Central memory CD8-positive, alpha-beta T cell (primary cell): ENCODE results near the gene HSD17B12.

Source experiments
- ATAC-seq: fragments of 150-1000 bp; cut with Tn5 transposase; replicated peaks from 2 replicates; pipeline ENCODE4 v1.10.0; 2022; ENCODE audit warnings: mild to moderate bottlenecking, moderate FRiP score, moderate number of reproducible peaks; ENCODE audit not compliant: poor library complexity, severe bottlenecking; ENCODE audit errors: extremely low read depth
- DNase-seq, 2 donors: peaks; one replicate each; pipeline ENCODE4 v3.0.0; 2021; ENCODE audit warnings: low spot score in 2 of 2
- H3K27ac Mint-ChIP-seq: one replicate; pipeline ENCODE4 v1.8.0; 2022; ENCODE audit warnings: low read depth, mild to moderate bottlenecking, moderate library complexity, mixed read lengths
- H3K27me3 Mint-ChIP-seq: one replicate; pipeline ENCODE4 v1.8.0; 2022; ENCODE audit warnings: mixed read lengths
- H3K36me3 Mint-ChIP-seq: one replicate; pipeline ENCODE4 v1.8.0; 2022; ENCODE audit warnings: mild to moderate bottlenecking, moderate library complexity, mixed read lengths; ENCODE audit not compliant: insufficient read depth
- H3K4me1 Mint-ChIP-seq: one replicate; pipeline ENCODE4 v1.8.0; 2022; ENCODE audit warnings: mixed read lengths
- H3K4me3 Mint-ChIP-seq: one replicate; pipeline ENCODE4 v1.8.0; 2022; ENCODE audit warnings: mild to moderate bottlenecking, moderate library complexity, mixed read lengths
- H3K9me3 Mint-ChIP-seq: one replicate; pipeline ENCODE4 v1.8.0; 2022; ENCODE audit warnings: mixed read lengths

HSD17B12 gene

DNA sequence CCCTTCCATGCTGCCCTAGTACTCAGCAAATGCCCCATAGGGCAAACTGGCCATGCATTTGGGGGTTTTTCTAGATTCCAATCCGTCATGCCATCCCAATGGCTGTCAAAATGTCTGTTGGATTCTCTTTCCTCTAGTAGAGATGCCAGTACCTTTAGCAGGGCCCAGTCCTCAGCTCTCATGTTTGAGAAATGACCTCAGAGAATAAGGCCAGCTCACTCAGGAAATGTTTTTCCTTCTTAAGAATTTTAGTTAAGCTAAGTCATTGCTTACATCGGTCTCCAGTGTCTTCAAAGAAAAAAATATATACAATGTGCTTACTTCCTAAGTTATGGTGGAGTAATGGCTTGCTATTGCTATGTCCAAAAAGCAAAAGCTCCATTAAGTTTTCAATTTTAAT lies 186.0 kb downstream of the HSD17B12 start:
- no peak for DNase-seq
- Mint-ChIP-seq H3K27me3 (peaks cover 26% of the 10 kb centered on the region), H3K9me3 (no peaks in the 10 kb centered on the region), H3K36me3 (peaks cover 2% of the 10 kb centered on the region), H3K4me1 (peaks cover 22% of the 10 kb centered on the region), H3K27ac (no peak overlapping the region), H3K4me3 (no peak overlapping the region)
- ATAC-seq = no peak

GRCh38 chr11:43866969-43867368 lies 186.4 kb downstream of the HSD17B12 start:
- Mint-ChIP-seq H3K4me1 (peaks cover 22% of the 10 kb centered on the region), H3K36me3 (peaks cover 2% of the 10 kb centered on the region), H3K4me3 (no peak overlapping the region), H3K27me3 (peaks cover 30% of the 10 kb centered on the region), H3K9me3 (no peaks in the 10 kb centered on the region), H3K27ac (no peak overlapping the region)
- DNase-seq = no peak
- ATAC-seq = no peak

GRCh38 chr11:43868852-43869567 lies 188.5 kb downstream of the HSD17B12 start:
- H3K27ac Mint-ChIP-seq = peak overlapping the region; percentile 80
- H3K27me3 Mint-ChIP-seq = peaks cover 43% of the 10 kb centered on the region
- peak in 1 of 2 donors; percentile 36 for DNase-seq
- H3K4me1 Mint-ChIP-seq = peaks cover 22% of the 10 kb centered on the region
- ATAC-seq = peak; percentile 99
- peaks cover 2% of the 10 kb centered on the region for H3K36me3 Mint-ChIP-seq
- no peaks in the 10 kb centered on the region for H3K9me3 Mint-ChIP-seq
- H3K4me3 Mint-ChIP-seq = peak overlapping the region; percentile 36

GRCh38 chr11:43871051-43871450 lies 190.5 kb downstream of the HSD17B12 start:
- ATAC-seq (no peak), DNase-seq (no peak)
- Mint-ChIP-seq H3K4me3 (no peak overlapping the region), H3K9me3 (no peaks in the 10 kb centered on the region), H3K27ac (no peak overlapping the region), H3K4me1 (peaks cover 22% of the 10 kb centered on the region), H3K27me3 (peaks cover 44% of the 10 kb centered on the region), H3K36me3 (peaks cover 2% of the 10 kb centered on the region)

DNA sequence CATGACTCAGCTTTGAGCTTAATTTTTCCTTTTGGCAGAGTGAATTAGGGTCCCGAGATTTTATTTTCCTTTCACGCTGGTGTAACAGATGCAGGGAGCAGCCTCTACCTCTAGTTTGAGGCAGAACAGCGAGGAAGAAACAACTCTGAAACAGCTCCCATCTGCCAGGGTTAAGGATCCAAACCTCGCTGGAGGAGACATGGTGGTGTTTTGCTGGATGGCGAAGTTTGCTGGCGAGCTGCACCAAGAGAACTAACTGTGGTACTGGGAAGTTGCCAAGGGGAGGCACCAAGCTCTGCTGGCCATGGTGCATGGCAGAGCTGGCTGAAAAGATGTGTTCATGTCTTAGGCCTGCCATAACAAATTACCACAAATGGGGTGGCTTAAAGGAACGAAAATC lies 192.5 kb downstream of the HSD17B12 start:
- ATAC-seq (no peak), DNase-seq (no peak)
- peaks cover 49% of the 10 kb centered on the region for H3K27me3 Mint-ChIP-seq
- no peaks in the 10 kb centered on the region for H3K9me3 Mint-ChIP-seq
- no peak overlapping the region for H3K27ac Mint-ChIP-seq
- peaks cover 2% of the 10 kb centered on the region for H3K36me3 Mint-ChIP-seq
- H3K4me3 Mint-ChIP-seq = no peak overlapping the region
- H3K4me1 Mint-ChIP-seq = peaks cover 14% of the 10 kb centered on the region

GRCh38 chr11:43874078-43874477 lies 193.5 kb downstream of the HSD17B12 start:
- no peak for ATAC-seq
- no peaks in the 10 kb centered on the region for H3K9me3 Mint-ChIP-seq
- peaks cover 55% of the 10 kb centered on the region for H3K27me3 Mint-ChIP-seq
- no peak for DNase-seq
- H3K4me1 Mint-ChIP-seq = peaks cover 7% of the 10 kb centered on the region
- H3K36me3 Mint-ChIP-seq = no peaks in the 10 kb centered on the region
- H3K4me3 Mint-ChIP-seq = no peak overlapping the region
- no peak overlapping the region for H3K27ac Mint-ChIP-seq

GRCh38 chr11:43874738-43875137 lies 194.2 kb downstream of the HSD17B12 start:
- Mint-ChIP-seq H3K4me3 (no peak overlapping the region), H3K36me3 (no peaks in the 10 kb centered on the region), H3K9me3 (no peaks in the 10 kb centered on the region), H3K27me3 (peaks cover 55% of the 10 kb centered on the region), H3K4me1 (peaks cover under 1% of the 10 kb centered on the region), H3K27ac (no peak overlapping the region)
- DNase-seq (no peak), ATAC-seq (no peak)

- peaks cover 13% of the 10 kb centered on the region for H3K4me1 Mint-ChIP-seq
- H3K27me3 Mint-ChIP-seq = peaks cover 16% of the 10 kb centered on the region
- H3K9me3 Mint-ChIP-seq = no peaks in the 10 kb centered on the region
- ATAC-seq = no peak
- H3K36me3 Mint-ChIP-seq = peaks cover 20% of the 10 kb centered on the region
- peak overlapping the region; percentile 92 for H3K27ac Mint-ChIP-seq
- H3K4me3 Mint-ChIP-seq = peak overlapping the region; percentile 87
- no peak for DNase-seq
Observed at GRCh38 chr11:43879789-43880639, 199.5 kb downstream of the HSD17B12 start.

GRCh38 chr11:43880640-43881159 lies 200.2 kb downstream of the HSD17B12 start, which contains the start of gene ALKBH3:
Gene ALKBH3, plus strand, starts transcription at chr11:43880831. Its CDS starts 1,822 bp downstream, at chr11:43882653.
- peaks cover 13% of the 10 kb centered on the region for H3K4me1 Mint-ChIP-seq
- H3K4me3 Mint-ChIP-seq = peak within 1 kb of the TSS; percentile 87
- peak; percentile 84 to 87 for DNase-seq
- H3K9me3 Mint-ChIP-seq = no peaks in the 10 kb centered on the region
- peaks cover 23% of the 10 kb centered on the region for H3K36me3 Mint-ChIP-seq
- peak within 1 kb of the TSS; percentile 92 for H3K27ac Mint-ChIP-seq
- ATAC-seq = peak; percentile 98
- peaks cover 11% of the 10 kb centered on the region for H3K27me3 Mint-ChIP-seq

DNA sequence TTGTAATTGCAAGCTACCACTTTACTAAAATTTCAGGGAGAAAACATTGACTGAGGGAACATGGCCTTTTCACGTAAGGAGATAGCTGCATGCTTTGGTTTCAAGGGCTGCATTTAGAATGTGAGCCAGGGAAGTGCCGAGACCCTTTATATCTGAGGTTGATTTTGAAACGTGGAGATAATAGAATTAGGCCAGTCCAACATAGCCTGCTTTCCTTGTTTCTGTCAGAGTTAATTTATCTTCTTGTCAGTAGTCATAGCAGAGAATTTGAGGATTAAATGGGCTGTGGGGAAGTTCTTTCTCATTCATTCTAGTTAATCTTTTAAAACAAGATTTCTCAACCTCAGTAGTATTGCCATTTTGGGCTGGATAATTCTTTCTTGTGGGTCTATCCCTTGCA lies 212.3 kb downstream of the HSD17B12 start:
- no peaks in the 10 kb centered on the region for H3K27me3 Mint-ChIP-seq
- H3K4me3 Mint-ChIP-seq = no peak overlapping the region
- no peak overlapping the region for H3K27ac Mint-ChIP-seq
- DNase-seq (no peak), ATAC-seq (no peak)
- H3K36me3 Mint-ChIP-seq = peaks cover 56% of the 10 kb centered on the region
- peaks cover 27% of the 10 kb centered on the region for H3K4me1 Mint-ChIP-seq
- H3K9me3 Mint-ChIP-seq = no peaks in the 10 kb centered on the region

GRCh38 chr11:43894546-43894945 lies 214.0 kb downstream of the HSD17B12 start:
- DNase-seq (no peak), ATAC-seq (no peak)
- no peak overlapping the region for H3K4me3 Mint-ChIP-seq
- peaks cover 32% of the 10 kb centered on the region for H3K4me1 Mint-ChIP-seq
- H3K27ac Mint-ChIP-seq = no peak overlapping the region
- H3K9me3 Mint-ChIP-seq = no peaks in the 10 kb centered on the region
- no peaks in the 10 kb centered on the region for H3K27me3 Mint-ChIP-seq
- H3K36me3 Mint-ChIP-seq = peaks cover 54% of the 10 kb centered on the region

DNA sequence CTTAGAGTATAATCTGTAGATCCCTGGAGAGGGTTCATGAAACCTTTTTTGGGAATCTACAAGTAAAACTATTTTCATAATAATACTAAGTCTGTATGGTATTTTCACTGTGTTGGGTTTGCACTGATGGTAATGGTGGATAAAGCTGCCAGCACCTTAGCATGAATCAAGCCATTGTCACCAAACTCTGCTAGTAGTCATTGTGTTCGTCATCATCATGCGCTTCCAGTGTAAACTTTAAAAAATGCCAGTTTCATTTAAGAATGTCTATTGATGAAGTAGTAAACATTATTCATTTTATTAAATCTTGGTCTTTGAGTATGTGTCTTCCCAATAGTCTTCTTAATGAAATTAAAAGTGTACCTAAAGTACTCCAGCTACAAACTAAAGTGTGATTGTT lies 215.1 kb downstream of the HSD17B12 start:
- no peaks in the 10 kb centered on the region for H3K27me3 Mint-ChIP-seq
- H3K4me1 Mint-ChIP-seq = peaks cover 26% of the 10 kb centered on the region
- peaks cover 45% of the 10 kb centered on the region for H3K36me3 Mint-ChIP-seq
- H3K9me3 Mint-ChIP-seq = no peaks in the 10 kb centered on the region
- no peak for ATAC-seq
- DNase-seq = no peak
- H3K4me3 Mint-ChIP-seq = no peak overlapping the region
- no peak overlapping the region for H3K27ac Mint-ChIP-seq
